PC-3 (cell line): ENCODE data around the gene TAF1C.

Experiments used
- CTCF ChIP-seq: fragments of 300-600 bp; sonication (generic); conservative IDR thresholded peaks from 2 replicates; pipeline ENCODE4 v1.5.1; 2017; ENCODE audit warnings: antibody characterized with exemption, low read depth, mild to moderate bottlenecking, low read length
- EZH2 ChIP-seq: fragments of 300-600 bp; sonication (generic); IDR thresholded peaks from one replicate; pipeline ENCODE4 v1.6.1; 2017; ENCODE audit warnings: antibody characterized with exemption, mild to moderate bottlenecking, low read length; ENCODE audit not compliant: unreplicated experiment
- EZH2phosphoT487 ChIP-seq: fragments of 300-600 bp; sonication (generic); IDR thresholded peaks from 2 replicates; pipeline ENCODE4 v1.6.1; 2018; ENCODE audit warnings: mild to moderate bottlenecking, antibody characterized with exemption, low read length, borderline replicate concordance

GRCh38 chr16:84209989-84210388, 23.1 kb upstream of the TAF1C start:
- no peak for TF ChIP-seq EZH2phosphoT487
- peak; percentile 41; the same call in 1 of the 2 replicates for TF ChIP-seq CTCF
- TF ChIP-seq EZH2: no peak
